HG03520 (cell line): ENCODE data around the gene IL17RC.
A peak's percentile ranks its signal among the peaks of the same experiment; 100 is the strongest.
"Not testable (repeated sequence)": the region's sequence is repeated elsewhere in the genome, so short reads cannot be mapped to it uniquely, and the experiment has no call there.

Experiments
- ATAC-seq: cut with Tn5 transposase; IDR thresholded peaks from one replicate; pipeline ENCODE4 v1.9.1; 2021; ENCODE audit warnings: mild to moderate bottlenecking, moderate library complexity; ENCODE audit not compliant: unreplicated experiment

IL17RC gene, protein sequence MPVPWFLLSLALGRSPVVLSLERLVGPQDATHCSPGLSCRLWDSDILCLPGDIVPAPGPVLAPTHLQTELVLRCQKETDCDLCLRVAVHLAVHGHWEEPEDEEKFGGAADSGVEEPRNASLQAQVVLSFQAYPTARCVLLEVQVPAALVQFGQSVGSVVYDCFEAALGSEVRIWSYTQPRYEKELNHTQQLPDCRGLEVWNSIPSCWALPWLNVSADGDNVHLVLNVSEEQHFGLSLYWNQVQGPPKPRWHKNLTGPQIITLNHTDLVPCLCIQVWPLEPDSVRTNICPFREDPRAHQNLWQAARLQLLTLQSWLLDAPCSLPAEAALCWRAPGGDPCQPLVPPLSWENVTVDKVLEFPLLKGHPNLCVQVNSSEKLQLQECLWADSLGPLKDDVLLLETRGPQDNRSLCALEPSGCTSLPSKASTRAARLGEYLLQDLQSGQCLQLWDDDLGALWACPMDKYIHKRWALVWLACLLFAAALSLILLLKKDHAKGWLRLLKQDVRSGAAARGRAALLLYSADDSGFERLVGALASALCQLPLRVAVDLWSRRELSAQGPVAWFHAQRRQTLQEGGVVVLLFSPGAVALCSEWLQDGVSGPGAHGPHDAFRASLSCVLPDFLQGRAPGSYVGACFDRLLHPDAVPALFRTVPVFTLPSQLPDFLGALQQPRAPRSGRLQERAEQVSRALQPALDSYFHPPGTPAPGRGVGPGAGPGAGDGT

DNA sequence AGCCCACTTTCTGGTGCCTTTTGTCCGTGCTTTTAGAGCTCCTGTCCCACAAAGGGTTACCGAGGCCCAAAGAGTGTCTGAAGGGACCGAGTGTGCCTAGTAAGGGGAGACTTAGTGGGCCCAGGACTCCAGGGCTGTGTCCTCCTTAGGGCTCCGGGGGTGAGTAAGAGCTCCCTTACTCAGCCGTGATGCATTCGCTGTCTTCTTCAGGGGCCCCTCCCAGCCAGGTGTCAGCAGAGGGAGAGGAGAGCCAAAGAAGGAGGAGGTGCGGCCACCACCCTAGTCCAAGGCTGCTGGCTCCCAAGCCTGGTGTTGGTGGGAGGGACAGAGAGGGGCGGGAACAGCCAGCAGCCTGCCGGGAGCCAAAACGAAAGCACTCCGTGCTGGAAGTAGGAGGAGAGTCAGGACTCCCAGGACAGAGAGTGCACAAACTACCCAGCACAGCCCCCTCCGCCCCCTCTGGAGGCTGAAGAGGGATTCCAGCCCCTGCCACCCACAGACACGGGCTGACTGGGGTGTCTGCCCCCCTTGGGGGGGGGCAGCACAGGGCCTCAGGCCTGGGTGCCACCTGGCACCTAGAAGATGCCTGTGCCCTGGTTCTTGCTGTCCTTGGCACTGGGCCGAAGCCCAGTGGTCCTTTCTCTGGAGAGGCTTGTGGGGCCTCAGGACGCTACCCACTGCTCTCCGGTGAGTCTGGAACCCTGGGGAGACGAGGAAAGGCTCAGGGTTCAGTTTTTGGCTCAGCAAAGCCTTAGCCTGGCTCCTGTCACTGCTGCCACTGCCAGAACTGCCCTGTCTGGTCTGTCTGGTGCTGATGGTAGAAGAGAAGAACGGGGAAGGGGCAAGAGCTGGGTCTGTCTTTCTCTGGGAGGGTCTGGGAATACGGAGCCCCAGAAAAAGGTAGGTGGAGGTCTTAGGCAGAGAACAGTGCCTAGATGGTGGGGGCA lies at the start of gene IL17RC:
Gene IL17RC, plus strand, starts transcription at position 365 of the 947 bp plus-strand sequence. Its CDS starts 218 bp downstream, at position 583.
- ATAC-seq, result no peak

DNA sequence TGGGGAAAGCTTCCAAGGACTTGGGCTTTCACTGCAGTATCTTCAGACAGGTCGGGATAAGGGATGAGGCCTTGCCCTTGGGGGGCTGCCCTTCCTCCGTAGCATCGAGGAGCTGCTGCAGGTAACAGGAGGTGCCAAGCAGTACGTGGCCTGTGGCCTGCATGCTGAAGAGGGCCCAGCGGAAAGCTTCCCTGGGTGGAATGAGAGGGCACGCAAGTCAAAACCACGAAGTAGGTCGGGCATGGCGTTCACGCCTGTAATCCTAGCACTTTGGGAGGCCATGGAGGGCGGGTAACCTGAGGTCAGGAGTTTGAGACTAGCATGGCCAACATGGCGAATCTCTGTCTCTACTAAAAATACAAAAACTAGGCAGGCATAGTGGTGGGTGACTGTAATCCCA lies 49.8 kb upstream of the IL17RC start:
- no peak for ATAC-seq

DNA sequence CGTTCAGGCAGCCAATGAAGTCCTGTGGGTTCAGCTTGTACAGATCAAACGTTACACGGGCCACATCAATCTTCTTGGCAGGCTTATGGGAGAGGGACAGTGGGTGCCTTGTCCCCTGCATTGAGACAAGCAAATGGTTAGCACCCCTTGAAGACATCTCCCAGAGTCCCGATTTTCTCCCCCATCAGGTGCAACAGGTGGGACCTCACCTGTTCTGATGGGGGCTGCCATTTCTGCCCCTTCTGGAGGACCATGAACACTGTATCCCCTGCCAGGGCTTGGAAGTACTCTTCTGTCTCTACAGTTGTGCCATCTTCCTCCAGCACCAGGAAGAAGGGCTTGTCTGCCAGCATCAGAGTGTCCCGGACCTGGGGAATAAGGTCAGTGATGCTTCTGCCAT lies 46.9 kb upstream of the IL17RC start:
- no peak for ATAC-seq

DNA sequence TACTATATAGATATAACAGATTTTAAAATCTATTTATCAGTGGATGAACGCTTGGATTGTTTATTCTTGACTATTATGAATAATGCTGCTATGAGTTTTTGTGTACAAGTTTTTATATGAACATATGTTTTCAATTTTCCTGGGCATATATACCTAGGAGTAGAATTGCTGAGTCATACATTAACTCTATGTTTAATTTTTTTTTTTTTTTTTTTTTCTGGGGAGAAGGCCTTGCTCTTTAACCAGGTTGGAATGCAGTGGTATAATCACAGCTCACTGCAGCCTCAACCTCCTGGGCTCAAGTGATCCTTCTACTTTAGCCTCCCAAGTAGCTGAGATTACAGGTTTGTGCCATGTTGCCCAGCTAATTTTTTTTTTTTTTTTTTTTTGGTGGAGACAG lies 45.9 kb upstream of the IL17RC start:
- no peak for ATAC-seq

DNA sequence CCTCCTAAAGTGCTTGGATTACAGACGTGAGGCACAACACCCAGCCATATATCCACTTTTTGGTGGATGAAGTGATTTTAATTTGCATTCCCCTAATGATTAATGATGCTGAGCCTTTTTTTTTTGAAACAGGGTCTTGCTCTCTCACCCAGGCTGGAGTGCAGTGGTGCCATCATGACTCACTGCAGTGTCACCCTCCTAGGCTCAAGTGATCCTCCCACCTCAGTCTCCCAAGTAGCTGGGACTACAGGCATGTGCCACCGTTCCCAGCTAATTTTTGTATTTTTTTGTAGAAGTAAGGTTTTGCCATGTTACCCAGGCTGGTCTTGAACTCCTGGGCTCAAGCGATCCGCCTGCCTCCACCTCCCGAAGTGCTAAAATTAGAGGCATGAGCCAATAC lies 44.8 kb upstream of the IL17RC start:
- not testable (repeated sequence) for ATAC-seq

DNA sequence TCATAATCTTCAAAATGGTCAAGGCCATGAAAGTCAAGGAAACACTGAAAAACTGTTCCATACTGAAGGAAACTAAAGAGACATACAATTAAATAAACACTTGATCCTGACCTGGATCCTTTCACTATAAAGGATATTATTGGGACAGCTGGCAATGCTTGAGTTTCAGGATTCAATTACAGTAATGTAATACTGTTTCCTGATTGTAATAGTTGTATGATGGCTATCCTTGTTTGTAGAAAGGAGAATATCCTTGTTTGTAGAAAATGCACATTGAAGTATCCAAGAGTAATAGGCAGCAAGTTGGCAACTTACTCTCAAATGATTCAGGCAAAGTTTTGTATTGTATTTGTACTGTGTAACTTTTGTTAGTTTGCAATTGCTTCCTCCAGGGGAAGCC lies 41.5 kb upstream of the IL17RC start:
- no peak for ATAC-seq

DNA sequence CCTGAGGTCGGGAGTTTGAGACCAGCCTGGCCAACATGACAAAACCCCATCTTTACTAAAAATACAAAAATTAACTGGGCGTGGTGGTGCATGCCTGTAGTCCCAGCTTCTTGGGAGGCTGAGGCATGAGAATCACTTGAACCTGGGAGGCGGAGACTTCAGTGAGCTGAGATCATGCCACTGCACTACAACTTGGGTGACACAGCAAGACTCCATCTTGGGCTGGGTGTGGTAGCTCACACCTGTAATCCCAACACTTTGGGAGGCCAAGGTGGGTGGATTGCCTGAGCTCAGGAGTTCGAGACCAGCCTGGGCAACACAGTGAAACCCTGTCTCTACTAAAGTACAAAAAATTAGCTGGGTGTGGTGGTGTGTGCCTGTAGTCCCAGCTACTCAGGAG lies 40.6 kb upstream of the IL17RC start:
- not testable (repeated sequence) for ATAC-seq

DNA sequence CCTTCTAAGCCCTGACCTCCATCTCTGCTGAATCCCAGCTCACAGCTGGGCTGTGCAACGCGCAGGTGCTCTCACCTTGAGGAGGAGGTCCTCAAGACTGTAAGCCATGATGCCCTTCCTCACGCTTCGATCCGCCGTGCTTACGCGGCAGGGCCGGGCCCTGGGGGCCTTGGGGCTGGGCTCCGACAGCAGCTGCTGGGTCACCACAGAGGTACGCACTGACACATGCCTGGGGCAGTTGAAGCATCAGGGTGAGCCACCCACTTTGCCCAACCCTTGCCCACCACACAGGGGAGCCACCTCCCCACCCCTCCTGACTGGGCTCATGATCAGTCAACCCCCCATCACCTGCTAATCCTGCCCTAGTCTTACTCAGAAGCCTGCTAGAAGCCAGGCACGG lies 39.9 kb upstream of the IL17RC start:
- no peak for ATAC-seq

DNA sequence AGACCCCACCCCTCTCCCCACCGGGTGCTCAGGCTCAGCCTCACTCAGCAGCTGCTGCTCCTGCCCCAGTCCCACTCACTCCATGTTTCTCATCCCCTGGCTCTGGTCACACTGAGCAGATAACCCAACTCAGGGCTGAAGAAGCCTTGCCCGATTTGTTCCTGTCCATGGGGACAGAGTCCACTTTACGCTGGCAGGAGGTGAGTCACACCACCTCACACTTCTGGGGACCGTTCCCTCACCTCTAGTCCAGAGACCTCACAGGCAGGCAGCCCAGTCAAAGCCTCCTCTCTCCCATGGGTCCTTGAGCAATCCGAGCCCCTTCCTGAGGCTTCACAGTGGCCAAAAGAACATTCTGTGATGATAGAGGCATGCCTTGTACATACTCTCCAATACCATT lies 38.2 kb upstream of the IL17RC start:
- ATAC-seq, result no peak

DNA sequence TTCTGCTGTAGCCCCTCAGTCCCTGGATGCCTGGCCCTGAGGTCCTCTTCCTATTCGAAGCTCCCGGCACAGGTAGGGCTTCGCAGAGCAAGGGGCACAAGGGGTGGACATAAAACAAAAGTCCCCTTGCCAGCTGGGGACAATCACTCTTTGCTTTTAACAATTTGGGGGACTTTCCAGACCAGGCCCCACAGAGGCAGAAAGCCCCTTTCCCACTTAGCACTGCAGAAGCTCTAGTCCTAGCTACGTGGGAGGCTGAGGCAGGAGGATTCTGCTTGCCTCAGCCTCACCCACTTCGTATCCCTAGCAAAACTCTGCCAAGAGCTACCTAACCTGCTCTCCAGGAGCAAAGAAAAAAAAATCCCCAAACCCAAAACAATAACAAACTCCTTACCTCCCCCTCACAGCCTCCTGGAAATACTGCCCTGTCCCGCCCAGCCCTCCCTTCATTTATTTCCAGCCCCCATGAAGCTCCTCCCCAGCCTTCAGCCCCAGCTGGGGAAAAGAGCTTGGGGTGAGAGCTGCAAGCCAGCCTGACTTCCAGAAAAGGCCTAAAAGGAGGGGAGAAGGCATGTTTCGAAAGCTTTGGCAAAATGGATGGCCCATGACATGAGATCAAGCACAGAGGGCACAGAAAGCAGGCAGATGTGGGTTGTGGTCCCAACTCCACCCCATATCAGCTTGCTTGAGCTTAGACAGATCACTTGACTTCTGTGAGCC lies 36.9 kb upstream of the IL17RC start, which contains the start of gene CIDEC:
Gene CIDEC, minus strand, starts transcription at position 424 of the 720 bp plus-strand sequence. CDS start 1,767 bp downstream, outside the sequence.
- no peak for ATAC-seq

DNA sequence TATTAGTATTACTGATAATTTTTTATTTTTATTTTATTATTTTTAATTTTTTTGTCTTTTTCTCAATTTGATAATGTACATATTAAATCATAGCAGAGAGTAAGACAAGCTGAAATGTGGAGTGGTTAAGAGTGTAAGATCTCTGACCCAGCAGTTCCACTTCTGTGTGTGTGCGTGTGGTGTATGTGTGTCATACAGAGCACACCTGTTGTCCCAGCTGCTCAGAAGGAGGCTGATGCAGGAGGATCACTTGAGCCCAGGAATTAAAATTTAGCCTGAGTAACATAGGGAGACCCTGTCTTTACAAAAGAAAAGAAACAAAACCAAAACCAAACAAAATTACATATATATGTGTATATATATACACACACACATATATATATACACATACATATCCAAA lies 35.5 kb upstream of the IL17RC start:
- no peak for ATAC-seq

DNA sequence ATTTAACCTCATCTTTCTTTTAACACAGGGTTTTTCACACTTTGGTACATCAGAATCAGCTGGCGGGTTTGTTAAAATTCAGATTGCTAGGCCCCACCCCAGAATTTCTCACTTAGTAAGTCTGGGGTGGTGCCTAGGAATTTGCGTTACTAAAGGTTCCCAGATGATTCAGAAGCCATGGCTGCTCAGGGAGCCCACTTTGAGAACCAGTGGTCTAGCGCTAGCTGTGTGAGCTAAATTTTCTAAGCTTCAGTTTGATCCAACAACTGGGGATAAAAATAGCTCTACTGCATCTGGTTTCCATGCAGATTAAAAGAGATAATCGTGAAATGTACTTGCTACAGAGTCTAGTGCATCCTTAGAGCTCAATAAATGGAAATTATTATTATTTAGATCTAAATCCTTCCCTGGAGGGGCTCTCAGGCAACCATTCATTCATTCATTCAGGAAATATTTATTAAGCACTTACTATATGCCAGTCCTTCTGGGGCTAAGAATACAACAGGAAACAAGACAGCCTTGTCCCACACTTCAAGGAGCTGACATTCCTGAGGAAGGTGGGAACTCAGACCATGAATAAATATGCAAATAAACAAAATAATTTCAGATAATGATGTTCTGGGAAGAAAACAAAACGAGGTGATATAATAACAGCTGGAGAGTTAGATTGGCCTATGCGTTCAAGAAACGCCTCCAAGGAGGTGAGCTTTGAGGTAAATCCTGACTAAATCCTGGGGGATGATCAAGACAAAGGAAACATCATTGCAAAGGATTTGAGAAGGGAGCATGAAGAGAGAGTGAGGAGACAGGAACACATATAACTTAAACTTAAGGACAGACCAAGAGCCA lies 33.0 kb upstream of the IL17RC start:
- ATAC-seq, result no peak

DNA sequence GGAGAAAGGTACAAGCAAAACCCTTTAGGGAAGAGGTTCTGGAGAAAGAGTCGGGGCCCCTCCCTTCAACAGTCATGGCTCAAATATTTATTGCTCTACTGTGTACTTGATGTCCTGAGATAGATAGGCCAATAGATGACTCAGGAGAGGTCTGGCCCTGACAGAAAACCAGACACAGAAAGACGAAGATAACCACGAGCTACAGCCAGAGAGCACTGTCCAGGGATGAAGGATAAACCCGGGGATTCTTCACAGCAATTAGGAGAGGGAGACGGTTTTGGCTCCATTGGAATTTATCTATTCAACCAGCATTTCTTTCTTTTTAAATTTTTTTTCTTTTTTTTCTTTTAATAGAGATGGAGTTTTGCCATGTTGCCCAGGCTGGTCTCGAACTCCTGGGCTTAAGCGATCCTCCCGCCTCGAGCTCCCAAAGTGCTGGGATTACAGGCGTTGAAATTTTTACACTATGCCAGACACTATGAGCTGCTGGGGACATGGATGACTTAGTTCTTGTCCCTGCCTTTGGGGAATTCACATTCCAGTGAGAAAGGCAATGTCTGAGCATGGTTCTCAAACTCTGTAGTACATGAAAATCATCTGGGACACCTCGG lies 32.2 kb upstream of the IL17RC start:
- no peak for ATAC-seq

DNA sequence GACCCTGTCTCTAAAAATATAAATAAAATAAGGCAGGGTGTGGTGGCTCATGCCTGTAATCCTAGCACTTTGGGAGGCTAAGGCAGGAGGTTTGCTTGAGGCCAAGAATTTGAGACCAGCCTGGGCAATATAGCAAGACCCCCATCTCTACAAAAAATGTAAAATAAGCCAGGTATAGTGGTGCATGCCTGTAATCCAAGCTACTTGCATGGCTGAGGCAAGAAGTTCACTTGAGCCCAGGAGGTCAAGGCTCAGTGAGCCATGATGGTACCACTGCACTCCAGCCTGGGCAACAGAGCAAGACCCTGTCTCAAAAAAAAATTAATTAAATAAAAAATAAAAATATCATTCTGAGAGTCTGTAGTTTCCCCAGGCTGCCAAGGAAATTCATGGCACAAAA lies 30.6 kb upstream of the IL17RC start:
- no peak for ATAC-seq

DNA sequence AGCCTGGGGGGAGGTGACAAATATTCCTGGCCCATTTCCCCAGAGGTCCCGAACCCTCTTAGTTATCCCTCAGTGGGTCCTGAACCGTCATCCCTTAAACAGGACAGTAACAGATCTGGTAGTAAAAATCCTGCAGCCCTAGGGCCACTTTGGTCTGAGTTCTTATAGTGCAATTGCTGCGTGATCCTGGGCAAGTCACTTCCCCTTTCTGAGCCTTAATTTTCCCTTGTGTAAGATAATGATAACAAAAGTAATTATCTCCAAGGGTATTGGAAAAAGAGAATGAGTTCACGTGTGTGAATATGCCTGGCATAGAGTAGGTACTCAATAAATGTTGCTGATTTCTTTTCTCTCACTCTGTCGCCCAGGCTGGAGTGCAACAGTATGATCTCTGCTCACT lies 29.4 kb upstream of the IL17RC start:
- no peak for ATAC-seq

DNA sequence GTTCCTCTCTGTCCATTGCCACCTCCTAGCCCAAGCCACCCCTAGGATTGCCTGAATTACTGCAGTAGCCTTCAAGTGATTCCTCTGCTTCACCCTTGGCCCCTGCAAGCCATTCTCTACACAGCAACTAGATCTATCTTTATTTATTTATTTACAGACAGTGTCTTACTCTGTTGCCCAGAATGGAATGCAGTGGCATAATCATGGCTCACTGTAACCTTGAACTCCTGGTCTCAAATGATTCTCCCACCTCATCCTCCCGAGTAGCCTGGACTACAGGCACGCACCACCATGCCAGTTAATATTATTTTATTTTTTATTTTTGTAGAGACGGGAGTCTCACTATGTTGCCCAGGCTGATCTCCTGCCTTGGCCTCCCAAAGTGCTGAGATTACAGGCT lies 28.4 kb upstream of the IL17RC start:
- ATAC-seq, result no peak

DNA sequence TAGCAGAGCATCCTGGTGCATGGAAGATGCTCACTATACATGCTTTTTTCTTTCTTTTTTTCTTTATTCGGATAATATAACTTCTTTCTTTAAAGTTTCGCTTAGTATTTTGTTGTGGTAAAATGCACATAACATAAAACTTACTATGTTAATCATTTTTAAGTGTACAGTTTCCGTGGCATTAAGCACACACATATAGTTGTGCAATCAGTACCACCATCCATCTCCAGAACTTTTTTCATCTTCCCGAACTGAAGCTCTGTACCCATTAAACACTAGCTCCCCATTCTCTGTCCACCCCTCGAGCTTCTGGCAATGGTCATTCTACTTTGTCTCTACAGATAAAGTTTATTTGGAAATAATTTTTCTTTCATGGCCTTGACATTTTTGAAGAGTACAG lies 27.5 kb upstream of the IL17RC start:
- ATAC-seq, result no peak

DNA sequence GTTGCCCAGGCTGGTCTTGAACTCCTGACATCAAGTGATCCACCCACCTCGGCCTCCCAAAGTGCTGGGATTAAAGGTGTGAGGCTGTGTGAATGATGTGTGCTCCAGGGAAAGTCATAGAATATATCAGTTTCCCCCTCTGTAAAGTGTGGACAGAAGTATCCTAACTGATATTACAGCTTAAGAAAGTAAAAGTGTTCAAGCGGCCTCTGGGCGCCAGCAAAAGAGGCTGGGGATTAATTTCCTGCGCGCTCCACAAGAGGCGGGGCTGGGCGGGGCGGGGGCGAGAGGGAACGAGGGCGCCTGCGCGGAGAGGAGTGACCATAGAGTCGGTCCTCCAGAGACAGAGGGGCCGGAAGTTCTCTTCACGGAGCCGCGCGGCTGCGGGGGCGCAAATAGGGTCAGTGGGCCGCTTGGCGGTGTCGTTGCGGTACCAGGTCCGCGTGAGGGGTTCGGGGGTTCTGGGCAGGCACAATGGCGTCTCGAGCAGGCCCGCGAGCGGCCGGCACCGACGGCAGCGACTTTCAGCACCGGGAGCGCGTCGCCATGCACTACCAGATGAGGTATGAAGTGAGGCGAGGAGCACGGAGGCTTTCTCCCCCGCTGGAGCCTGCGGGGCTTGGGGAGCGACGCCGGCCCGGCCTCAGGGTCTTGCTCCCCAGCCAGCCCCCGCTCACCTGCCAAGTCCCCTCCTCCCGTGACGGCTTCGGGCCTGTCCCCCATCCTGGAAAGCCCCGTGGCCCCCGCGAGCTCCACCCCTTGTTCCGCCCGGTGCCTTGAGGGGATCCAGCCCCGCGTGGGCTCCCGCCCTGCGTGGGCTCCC lies 26.4 kb upstream of the IL17RC start, which contains the start of gene JAGN1:
Gene JAGN1, plus strand, starts transcription at position 362 of the 823 bp plus-strand sequence. Its CDS starts 113 bp downstream, at position 475.
- ATAC-seq, result peak; percentile 75
